DOHH2 (cell line): Measurements from ENCODE around the gene PLBD2.

ENCODE experiments used
- CTCF ChIP-seq: fragments of 200-600 bp; sonication (generic); IDR thresholded peaks from one replicate; pipeline ENCODE4 v1.5.1; 2014; ENCODE audit warnings: antibody characterized with exemption, mild to moderate bottlenecking, low read depth, low read length; ENCODE audit not compliant: poor library complexity, severe bottlenecking
- EZH2phosphoT487 ChIP-seq: fragments of 200-600 bp; sonication (generic); IDR thresholded peaks from 2 replicates; pipeline ENCODE4 v1.6.1; 2017; ENCODE audit warnings: borderline replicate concordance, mild to moderate bottlenecking, antibody characterized with exemption, low read length, moderate library complexity, mixed read lengths

- TF ChIP-seq CTCF (no peak), EZH2phosphoT487 (no peak)
These were observed 16.9 kb upstream of the PLBD2 start for GRCh38 chr12:113341535-113341934.
